Retinal pigment epithelial cell (primary cell): Measurements from ENCODE around the gene TNFSF15.

Experiments used
- DNase-seq: peaks from one replicate; pipeline ENCODE4 v3.0.0-alpha.2; 2010; ENCODE audit warnings: low read depth
- H3K4me3 ChIP-seq: 2 replicates; pipeline ENCODE4 v1.5.1; 2011; ENCODE audit warnings: mild to moderate bottlenecking, low read length, control low read depth, moderate library complexity
- CTCF ChIP-seq: conservative IDR thresholded peaks from 2 replicates; pipeline ENCODE4 v1.5.1; 2011; ENCODE audit warnings: low read depth, low read length, control low read depth, inconsistent platforms

The TNFSF15 gene

GRCh38 chr9:114757395-114757794 is 48.4 kb downstream of the TNFSF15 start:
- TF ChIP-seq CTCF: no peak
- H3K4me3 ChIP-seq: no peak overlapping the region
- no peak for DNase-seq

GRCh38 chr9:114756920-114757319 is 48.9 kb downstream of the TNFSF15 start:
- no peak for DNase-seq
- H3K4me3 ChIP-seq: no peak overlapping the region
- TF ChIP-seq CTCF: no peak

GRCh38 chr9:114754581-114754980 is 51.3 kb downstream of the TNFSF15 start:
- no peak for DNase-seq
- no peak for TF ChIP-seq CTCF
- no peak overlapping the region for H3K4me3 ChIP-seq

GRCh38 chr9:114746591-114747346 is 59.1 kb downstream of the TNFSF15 start:
- no peak overlapping the region for H3K4me3 ChIP-seq
- no peak for DNase-seq
- TF ChIP-seq CTCF: no peak

- no peak for DNase-seq
- no peak for TF ChIP-seq CTCF
- H3K4me3 ChIP-seq: no peak overlapping the region
These were observed 59.8 kb downstream of the TNFSF15 start for GRCh38 chr9:114745879-114746550.

- no peak for TF ChIP-seq CTCF
- no peak for DNase-seq
- no peak overlapping the region for H3K4me3 ChIP-seq
These were observed 60.6 kb downstream of the TNFSF15 start for GRCh38 chr9:114745108-114745848.

GRCh38 chr9:114743446-114743845 is 62.4 kb downstream of the TNFSF15 start:
- TF ChIP-seq CTCF: no peak
- no peak overlapping the region for H3K4me3 ChIP-seq
- DNase-seq: no peak
